ENCODE data around the gene KCND3.

DNA sequence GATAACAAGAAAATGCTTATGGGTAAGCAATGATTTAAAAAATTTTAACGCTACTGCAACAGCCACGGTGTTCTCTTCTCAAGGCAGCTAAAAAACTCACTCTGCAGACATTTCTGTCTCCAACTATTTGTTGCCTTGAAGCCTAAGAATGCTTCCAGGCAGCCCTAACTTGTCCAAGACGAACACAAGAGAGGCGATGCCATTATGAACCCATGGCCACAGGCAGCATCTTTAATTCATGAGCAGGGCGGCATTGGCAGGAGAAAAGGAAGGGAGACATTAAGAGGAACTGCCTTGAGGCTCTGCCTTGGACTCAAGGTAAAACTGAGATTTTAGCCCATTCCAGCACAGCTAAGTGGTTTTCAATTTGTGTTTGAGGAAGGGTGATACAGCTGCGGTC, 67.5 kb downstream of the KCND3 start:
- TF ChIP-seq POLR2A (IDR thresholded peaks at IDR 0.05; ENCODE audit: low read depth, low read length) (no peak), TAF1 (IDR thresholded peaks at IDR 0.05; ENCODE audit: borderline replicate concordance, low read depth, low read length) (no peak)

Measured in GM12892 (cell line).